GM21619 (cell line): ENCODE data around the gene P2RY6.

Experiments used
- ATAC-seq: cut with Tn5 transposase; IDR thresholded peaks from one replicate; pipeline ENCODE4 v1.9.1; 2021; ENCODE audit not compliant: unreplicated experiment

Gene P2RY6

GRCh38 chr11:73314117-73314961 is 42.2 kb downstream of the P2RY6 start:
- ATAC-seq = no peak

GRCh38 chr11:73315293-73316020 is 43.3 kb downstream of the P2RY6 start:
- no peak for ATAC-seq

- no peak for ATAC-seq
Observed at GRCh38 chr11:73316422-73316821, 44.3 kb downstream of the P2RY6 start.

GRCh38 chr11:73317373-73317772 is 45.2 kb downstream of the P2RY6 start:
- no peak for ATAC-seq

GRCh38 chr11:73317803-73318202 is 45.7 kb downstream of the P2RY6 start:
- no peak for ATAC-seq

GRCh38 chr11:73318501-73319011 is 46.4 kb downstream of the P2RY6 start:
- ATAC-seq = no peak

GRCh38 chr11:73320763-73321603 is 48.8 kb downstream of the P2RY6 start:
- no peak for ATAC-seq

- ATAC-seq = no peak
Observed at GRCh38 chr11:73321604-73322381, 49.7 kb downstream of the P2RY6 start.

- ATAC-seq = no peak
Observed at GRCh38 chr11:73322382-73323306, 50.5 kb downstream of the P2RY6 start.

GRCh38 chr11:73323464-73323863 is 51.3 kb downstream of the P2RY6 start:
- ATAC-seq = no peak

GRCh38 chr11:73324116-73324515 is 52.0 kb downstream of the P2RY6 start:
- no peak for ATAC-seq

- ATAC-seq = no peak
Observed at GRCh38 chr11:73324665-73325035, 52.5 kb downstream of the P2RY6 start.

- peak; percentile 66 for ATAC-seq
Observed at GRCh38 chr11:73325036-73325981, 53.2 kb downstream of the P2RY6 start.

- no peak for ATAC-seq
Observed at GRCh38 chr11:73326929-73327811, 55.0 kb downstream of the P2RY6 start.

- no peak for ATAC-seq
Observed at GRCh38 chr11:73327812-73328364, 55.8 kb downstream of the P2RY6 start.

GRCh38 chr11:73330569-73331093 is 58.5 kb downstream of the P2RY6 start:
- no peak for ATAC-seq
